NCI-H187 treated with DMSO at 0.1 percent for 48 hours (cell line): ENCODE data around the gene ARGLU1.

Experiments
- DNase-seq: peaks from one replicate; lab custom pipeline; 2025; lab: John Stamatoyannopoulos, UW

ARGLU1 gene

GRCh38 chr13:106586648-106587166 lies 18.8 kb upstream of the ARGLU1 start:
- DNase-seq, result no peak

GRCh38 chr13:106581225-106581624 lies 13.3 kb upstream of the ARGLU1 start:
- no peak for DNase-seq

GRCh38 chr13:106575896-106576295 lies 8.0 kb upstream of the ARGLU1 start:
- DNase-seq, result no peak

GRCh38 chr13:106573868-106574267 lies 5.9 kb upstream of the ARGLU1 start:
- no peak for DNase-seq

DNA sequence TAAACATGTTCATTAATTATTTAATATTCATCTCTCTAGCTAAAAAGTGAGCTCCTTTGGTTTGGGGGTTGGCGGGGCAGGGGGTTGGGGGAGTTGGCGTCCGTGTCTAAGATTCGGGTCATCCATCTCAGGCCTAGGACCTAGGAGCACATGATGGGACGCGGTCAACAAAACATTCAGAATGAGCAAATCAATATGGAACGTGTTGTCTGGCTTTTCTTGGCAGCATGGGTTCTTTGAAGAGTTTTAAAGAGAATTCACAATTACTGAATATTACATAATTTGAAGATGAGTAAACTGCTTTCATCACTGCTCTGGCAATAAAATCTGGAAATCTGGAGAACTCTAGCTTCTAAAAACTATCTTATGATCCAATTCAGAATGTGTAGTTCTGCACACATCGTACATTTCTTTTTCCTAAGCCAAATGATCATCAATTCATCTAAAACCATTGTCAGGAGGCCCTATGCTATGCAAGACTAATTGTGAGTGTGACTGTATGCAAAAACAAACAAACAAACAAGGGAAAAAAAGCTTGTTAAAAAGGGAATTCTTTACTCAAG lies 5.4 kb upstream of the ARGLU1 start:
- no peak for DNase-seq

- no peak for DNase-seq
Measured at GRCh38 chr13:106570299-106570852, 2.4 kb upstream of the ARGLU1 start.

DNA sequence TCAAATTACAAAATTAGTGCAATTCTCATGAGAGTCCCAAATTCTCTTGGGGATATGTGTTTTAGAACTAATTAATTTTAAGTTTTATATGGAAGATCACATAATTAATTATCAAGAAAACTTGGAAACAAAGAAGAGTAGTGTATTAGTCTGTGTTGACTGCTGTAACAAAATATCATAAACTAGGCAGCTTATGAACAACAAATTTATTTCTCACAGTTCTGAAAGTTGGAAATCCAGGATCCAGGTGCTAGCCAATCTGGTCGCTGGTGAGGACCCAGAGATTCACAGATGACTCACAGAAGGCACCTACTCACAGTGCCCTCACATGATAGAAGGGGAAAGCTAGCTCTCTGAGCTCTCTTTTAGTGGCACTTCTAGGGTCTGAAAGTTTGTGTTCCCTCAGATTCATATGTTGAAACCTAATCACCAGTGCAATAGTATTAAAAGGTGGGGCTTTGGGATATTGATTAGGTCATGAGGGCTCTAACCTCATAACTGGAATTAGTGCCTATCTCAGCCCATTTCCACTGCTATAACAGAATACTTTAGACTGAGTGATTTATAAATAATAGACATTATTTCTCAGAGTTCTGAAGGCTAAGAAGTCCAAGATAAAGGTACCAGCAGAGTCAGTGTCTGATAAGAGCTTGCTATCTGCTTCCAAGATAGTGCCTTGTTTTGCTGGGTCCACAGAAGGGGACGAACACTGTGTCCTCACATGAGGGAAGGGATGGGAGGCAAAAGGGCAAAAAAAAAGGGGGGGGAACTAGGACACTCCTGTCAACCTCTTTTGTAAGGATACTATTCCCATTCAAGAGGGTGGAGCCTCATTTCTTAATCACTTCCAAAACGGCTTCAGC lies 1.5 kb upstream of the ARGLU1 start:
- no peak for DNase-seq

GRCh38 chr13:106568299-106569003 lies 514 bp upstream of the ARGLU1 start:
- no peak for DNase-seq

DNA sequence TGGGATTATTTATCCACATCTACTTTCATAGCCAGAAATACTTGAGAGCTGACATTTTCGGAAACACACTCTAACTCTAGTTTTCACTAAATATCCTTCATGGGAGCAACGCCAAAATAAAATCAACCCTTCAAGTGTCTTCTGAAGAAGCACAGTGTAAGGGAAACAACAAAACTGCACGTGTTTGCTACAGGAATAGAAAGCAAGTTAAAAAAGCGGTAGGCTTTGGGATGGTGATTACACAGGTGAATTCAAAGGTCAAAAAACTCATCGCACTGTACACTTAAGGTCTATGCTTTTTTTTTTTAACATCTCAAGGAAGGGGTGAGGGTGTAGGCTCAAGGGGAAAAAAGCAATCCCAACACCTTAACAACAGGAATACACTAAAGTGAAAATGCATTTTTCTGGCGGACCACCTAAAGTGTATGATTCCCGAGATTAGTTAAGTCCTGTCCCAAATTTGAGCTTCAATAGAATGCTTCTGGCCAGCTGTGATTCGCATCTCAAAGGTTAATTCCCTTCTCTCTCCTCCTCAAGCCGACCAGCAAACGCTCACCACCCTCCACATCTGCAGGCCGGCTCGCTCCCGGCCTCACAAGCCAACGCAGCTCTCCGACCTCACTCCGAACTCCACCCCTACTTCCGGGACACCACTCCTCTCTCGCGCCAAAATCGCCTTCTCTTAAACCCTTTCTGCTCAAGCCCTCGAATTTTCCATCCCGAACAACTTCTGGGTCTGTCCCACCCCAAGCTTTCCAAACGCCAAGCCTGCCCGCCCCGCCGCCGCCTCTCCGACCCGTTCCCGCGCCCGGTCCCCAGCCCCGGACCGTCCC lies 1.1 kb downstream of the ARGLU1 start:
- peak; percentile 41 for DNase-seq

- DNase-seq, result no peak
Measured at GRCh38 chr13:106565127-106565775, 2.7 kb downstream of the ARGLU1 start.

DNA sequence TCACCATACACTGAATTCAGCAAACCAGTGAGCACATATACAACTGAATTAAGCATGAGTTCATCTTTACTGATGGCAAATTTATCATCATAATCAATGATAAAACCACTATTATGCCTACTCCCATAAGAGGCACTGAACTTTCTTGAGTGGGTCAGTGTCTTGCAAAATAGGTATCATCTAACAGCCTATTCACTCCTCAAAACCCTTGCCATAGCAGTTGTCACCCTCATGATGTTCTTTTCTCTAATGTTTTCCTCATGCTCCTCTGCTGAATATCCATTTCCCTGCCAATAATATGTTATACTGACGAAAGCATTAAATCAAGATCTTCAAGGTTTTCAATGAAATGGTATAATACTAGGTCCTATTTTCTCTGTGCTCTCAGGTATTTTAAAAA lies 5.6 kb downstream of the ARGLU1 start:
- DNase-seq, result no peak

DNA sequence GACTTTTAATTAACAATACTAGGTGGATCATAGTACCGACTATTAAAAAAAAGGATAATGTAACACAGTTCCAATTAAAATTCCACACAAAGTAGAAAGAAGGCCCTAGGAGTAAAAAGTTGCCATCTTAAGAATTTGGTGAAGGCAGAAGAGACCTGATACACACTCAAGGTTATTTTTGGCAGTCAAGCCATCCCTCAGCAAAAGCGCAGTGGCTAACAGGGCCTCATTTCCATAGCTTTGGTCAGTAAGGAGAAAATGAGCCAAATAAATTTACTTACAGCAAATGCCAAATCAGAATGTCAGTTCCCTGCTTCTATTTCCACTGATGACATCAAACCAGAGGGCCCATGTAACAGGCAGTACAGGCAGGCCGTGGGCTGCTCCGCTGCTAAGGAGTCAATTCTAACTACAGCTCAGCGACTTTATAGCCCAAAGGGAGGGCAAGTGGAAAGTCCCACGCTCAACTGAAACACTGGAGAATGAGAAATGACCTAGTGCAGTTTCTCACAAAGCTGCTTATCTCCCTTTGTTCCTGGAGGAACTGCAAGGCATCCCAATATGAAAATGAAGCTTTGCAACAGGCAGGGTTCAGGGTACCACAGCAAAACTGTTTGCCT lies 6.3 kb downstream of the ARGLU1 start:
- no peak for DNase-seq

DNA sequence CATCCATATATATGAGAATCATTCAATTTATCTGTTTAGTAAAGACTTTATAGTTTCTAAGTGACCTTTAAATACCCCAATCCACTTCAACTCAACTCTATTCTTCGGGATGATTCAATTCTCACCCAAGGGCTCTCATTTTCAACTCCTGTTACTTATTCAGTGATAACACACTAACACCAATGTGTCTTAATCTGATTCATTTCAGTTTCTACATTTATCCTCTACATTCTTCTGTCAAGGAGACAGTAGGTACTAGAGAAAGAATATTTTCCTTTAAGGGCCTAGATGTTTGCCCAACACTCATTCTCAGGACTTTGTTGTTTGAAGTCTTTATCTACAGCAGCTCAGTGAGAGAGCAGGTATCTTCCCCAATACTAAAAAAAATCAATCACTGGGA lies 7.1 kb downstream of the ARGLU1 start:
- no peak for DNase-seq

GRCh38 chr13:106558527-106558926 lies 9.4 kb downstream of the ARGLU1 start:
- DNase-seq, result no peak

- no peak for DNase-seq
Measured at GRCh38 chr13:106555631-106556328, 12.2 kb downstream of the ARGLU1 start.

GRCh38 chr13:106551751-106552150 lies 16.2 kb downstream of the ARGLU1 start:
- no peak for DNase-seq

GRCh38 chr13:106551350-106551749 lies 16.6 kb downstream of the ARGLU1 start:
- no peak for DNase-seq

GRCh38 chr13:106550570-106551135 lies 17.3 kb downstream of the ARGLU1 start:
- no peak for DNase-seq

DNA sequence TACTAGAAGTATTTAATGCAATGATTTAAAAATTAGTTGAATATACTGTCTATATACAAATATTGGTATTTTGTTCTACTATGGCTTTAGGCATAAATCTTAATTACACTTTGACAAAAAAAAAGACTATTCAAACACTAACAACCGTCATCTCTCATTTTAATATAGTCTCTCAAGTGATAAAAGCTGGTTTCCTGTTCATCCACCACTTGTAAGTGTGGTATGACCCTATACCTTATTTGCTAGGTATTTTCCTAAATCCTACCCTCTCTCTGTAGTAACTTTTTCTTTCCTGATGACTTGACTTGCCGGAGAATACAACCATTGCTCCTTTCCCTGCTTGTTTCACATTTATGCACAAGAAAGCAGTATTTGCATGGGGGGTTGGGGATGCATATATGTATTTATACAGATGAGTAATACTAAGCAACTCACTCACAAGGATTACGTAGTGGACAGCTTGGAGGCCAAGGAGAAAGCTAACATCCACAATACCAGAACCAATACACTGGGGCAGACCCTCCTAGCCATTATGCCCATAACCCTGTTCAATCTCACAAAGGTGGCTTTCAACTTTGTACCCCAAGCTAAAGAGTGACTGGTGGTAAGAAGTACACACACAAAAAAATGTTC lies 19.8 kb downstream of the ARGLU1 start:
- DNase-seq, result no peak
